Measurements from ENCODE around the gene ASPHD2. TPM values are rescaled to one million over a fixed set of nuclear protein-coding genes. Genes with fewer than 3 reads are reported as not detected.

Gene ASPHD2
- total and polyA plus RNA-seq, 2 of the 13 experiments (the other 11 are each of a cell fraction or from before 2014, with no cell fraction given): 0.04 TPM

GRCh38 chr22:26429458-26430286, 612 bp downstream of the ASPHD2 start:
- H3K4me1 ChIP-seq (ENCODE audit: insufficient read depth, low read length): peaks cover 5% of the 10 kb centered on the region; the same call in 1 of the 2 replicates
- no peaks in the 10 kb centered on the region for H3K79me2 ChIP-seq (ENCODE audit: insufficient read depth, low read length)
- no peak overlapping the region for H2AFZ ChIP-seq (ENCODE audit: low read length)
- H3K4me2 ChIP-seq (ENCODE audit: low read depth, low read length): peak overlapping the region; percentile 53
- no peaks in the 10 kb centered on the region for H3K9me3 ChIP-seq (ENCODE audit: low read length)
- in situ Hi-C loops (cut with HindIII; ENCODE audit: extremely low pct_ligation_motif_present, low pct_unique_long_range_greater_than_20kb): no loop called here
- no TSS peak for BruUV-seq (replicated peaks)
- POLR2A ChIA-PET: no interaction called here
- H3K27me3 ChIP-seq (ENCODE audit: control insufficient read depth in 1 of 2, insufficient read depth in 2 of 2, low read length in 2 of 2): peaks cover 10 to 49% of the 10 kb centered on the region in 2 experiments
- CTCF ChIA-PET (ENCODE audit: low intra/inter-chr PET ratio, low total read pairs): no interaction called here
- no peak overlapping the region for H3K9ac ChIP-seq (ENCODE audit: insufficient read depth, low read depth, low read length)
- FAIRE-seq (no peak), ATAC-seq (no peak), DNase-seq (ENCODE audit: low spot score) (no peak)
- TF ChIP-seq THAP11 (CRISPR knock-in tag; IDR thresholded peaks at IDR 0.05) (no peak), RBFOX2 (IDR thresholded peaks at IDR 0.05; ENCODE audit: low read depth, low read length) (no peak), AHR (CRISPR knock-in tag; IDR thresholded peaks at IDR 0.05) (no peak), SALL2 (CRISPR knock-in tag; IDR thresholded peaks at IDR 0.05) (no peak), ZNF414 (CRISPR knock-in tag; IDR thresholded peaks at IDR 0.05) (no peak), KLF9 (CRISPR knock-in tag; IDR thresholded peaks at IDR 0.05; ENCODE audit: low read depth) (no peak), NFKBIZ (CRISPR knock-in tag; IDR thresholded peaks at IDR 0.05) (no peak), ZNF567 (CRISPR knock-in tag; IDR thresholded peaks at IDR 0.05; ENCODE audit: borderline replicate concordance) (no peak), ZFP41 (CRISPR knock-in tag; IDR thresholded peaks at IDR 0.05; ENCODE audit: borderline replicate concordance) (no peak)
- 19% methylated on average over 15 of the region's 50 CpGs for WGBS (ENCODE audit: low lambda C conversion rate)
- H4K20me1 ChIP-seq (ENCODE audit: insufficient read depth, low read length): no peaks in the 10 kb centered on the region
- H3K36me3 ChIP-seq (replicated peaks in 1 of 2; ENCODE audit: control insufficient read depth in 1 of 2, insufficient read depth in 2 of 2, low read length in 2 of 2): no peaks in the 10 kb centered on the region
- peak overlapping the region in 1 of 3 experiments; percentile 67; a peak in 1 of 6 replicates for H3K4me3 ChIP-seq (replicated peaks in 1 of 3; ENCODE audit: insufficient read depth in 1 of 3, low read depth in 2 of 3, low read length in 3 of 3)
- intact Hi-C loops (cut with micrococcal nuclease; ENCODE audit: unreplicated experiment): no loop called here
- no peak overlapping the region for H3K27ac ChIP-seq (ENCODE audit: extremely low read length, insufficient read depth, low read length)

All from HepG2 (cell line).